Activated CD4-positive, alpha-beta memory T cell treated with anti-CD3 and anti-CD28 coated beads for 36 hours (primary cell): ENCODE data around the gene RTF2. TPM values are rescaled to one million over a fixed set of nuclear protein-coding genes. Genes with fewer than 3 reads are reported as not detected.
A peak's percentile ranks its signal among the peaks of the same experiment; 100 is the strongest.

ENCODE experiments used
- CTCF ChIA-PET: fragments of 350-600 bp; sonication (Branson Sonifier 250); formaldehyde crosslinking; loops from one replicate; lab custom pipeline; 2021; ENCODE audit warnings: antibody characterized with exemption, inconsistent platforms; lab: Charles Lee
- POLR2A ChIA-PET: fragments of 350-600 bp; sonication (Branson Sonifier 250); formaldehyde crosslinking; loops from one replicate; lab custom pipeline; 2021; ENCODE audit warnings: antibody characterized with exemption; lab: Charles Lee
- DNase-seq: peaks from one replicate; pipeline ENCODE4 v3.0.0-alpha.2; 2020
- H3K27ac Mint-ChIP-seq: one replicate; pipeline ENCODE4 v1.8.0; 2021; ENCODE audit warnings: mixed read lengths
- H3K27me3 Mint-ChIP-seq: one replicate; pipeline ENCODE4 v1.8.0; 2021; ENCODE audit warnings: mixed read lengths
- H3K36me3 Mint-ChIP-seq: one replicate; pipeline ENCODE4 v1.8.0; 2021; ENCODE audit warnings: mixed read lengths
- H3K4me1 Mint-ChIP-seq: one replicate; pipeline ENCODE4 v1.8.0; 2021; ENCODE audit warnings: low read depth, mixed read lengths
- H3K4me3 Mint-ChIP-seq: one replicate; pipeline ENCODE4 v1.8.0; 2021; ENCODE audit warnings: mild to moderate bottlenecking, mixed read lengths
- H3K9me3 Mint-ChIP-seq: one replicate; pipeline ENCODE4 v1.8.0; 2021; ENCODE audit warnings: mixed read lengths
- intact Hi-C: fragments of 100-400 bp; cut with micrococcal nuclease; formaldehyde crosslinking; loops from one replicate; pipeline ENCODE4 v1.15.1; 2023
- total RNA-seq, 2 experiments: library from RNA; stranded (reverse); gene quantifications; one replicate each; pipeline ENCODE4 v1.2.3, GENCODE V29; 2021

The RTF2 gene
- 10 to 100 TPM; 81.8 to 83.1 TPM for total RNA-seq

GRCh38 chr20:56468316-56469076, at the start of gene RTF2:
RTF2 (plus strand) TSS chr20:56468627; CDS start chr20:56468698, 71 bp downstream.
- ChIA-PET CTCF (interaction anchor here (0.6 to 2.4 kb wide), 3 partner anchors 72 to 82 kb away, joined by 3 to 11 read pairs (median 9); partner anchors contain the start of genes AURKA and CSTF1), POLR2A (interaction anchor here (1.0 to 2.6 kb wide), 5 partner anchors 15 to 76 kb away, joined by 3 to 14 read pairs (median 5); partner anchors contain the start of genes AURKA, CASS4 and CSTF1)
- Mint-ChIP-seq H3K4me3 (peak within 1 kb of the TSS; percentile 100), H3K9me3 (no peaks in the 10 kb centered on the region), H3K36me3 (peaks cover 7% of the 10 kb centered on the region), H3K4me1 (peaks cover 35% of the 10 kb centered on the region), H3K27ac (peak within 1 kb of the TSS; percentile 99), H3K27me3 (no peaks in the 10 kb centered on the region)
- intact Hi-C loops, result loop anchor here (1.0 to 2.0 kb wide), 6 partner anchors 28 to 883 kb away; partner anchors contain the start of genes AURKA, CSTF1, FAM210B and RAE1
- DNase-seq, result peak; percentile 98

- DNase-seq, result peak; percentile 6
- Mint-ChIP-seq H3K9me3 (no peaks in the 10 kb centered on the region), H3K27me3 (no peaks in the 10 kb centered on the region), H3K4me3 (no peak overlapping the region), H3K27ac (peak overlapping the region; percentile 91), H3K4me1 (peaks cover 85% of the 10 kb centered on the region), H3K36me3 (peaks cover 9% of the 10 kb centered on the region)
- POLR2A ChIA-PET, result interaction anchor here (0.6 to 1.8 kb wide), 2 partner anchors 10 to 23 kb away, joined by 4 read pairs; no protein-coding TSS in a partner anchor
- intact Hi-C loops, result no loop called here
- CTCF ChIA-PET, result interaction anchor here (2.4 to 2.5 kb wide), 2 partner anchors 10 to 22 kb away, joined by 9 to 10 read pairs; no protein-coding TSS in a partner anchor
These were observed 48.4 kb upstream of the RTF2 start for GRCh38 chr20:56420028-56420427.

- DNase-seq, result no peak
- POLR2A ChIA-PET, result interaction anchor here (1.2 to 1.3 kb wide), 2 partner anchors 8 to 12 kb away, joined by 4 read pairs; no protein-coding TSS in a partner anchor
- peaks cover 9% of the 10 kb centered on the region for H3K36me3 Mint-ChIP-seq
- H3K27me3 Mint-ChIP-seq, result no peaks in the 10 kb centered on the region
- peaks cover 82% of the 10 kb centered on the region for H3K4me1 Mint-ChIP-seq
- no peak overlapping the region for H3K4me3 Mint-ChIP-seq
- intact Hi-C loops, result no loop called here
- peak overlapping the region; percentile 91 for H3K27ac Mint-ChIP-seq
- H3K9me3 Mint-ChIP-seq, result no peaks in the 10 kb centered on the region
- CTCF ChIA-PET, result interaction anchor here (1.1 to 1.4 kb wide), 2 partner anchors 9 to 21 kb away, joined by 4 read pairs; no protein-coding TSS in a partner anchor
These were observed 47.3 kb upstream of the RTF2 start for GRCh38 chr20:56420940-56421688.

GRCh38 chr20:56422076-56422823, 46.2 kb upstream of the RTF2 start:
- Mint-ChIP-seq H3K27me3 (no peaks in the 10 kb centered on the region), H3K4me3 (peak overlapping the region; percentile 6), H3K36me3 (peaks cover 7% of the 10 kb centered on the region), H3K27ac (peak overlapping the region; percentile 73), H3K4me1 (peaks cover 75% of the 10 kb centered on the region), H3K9me3 (no peaks in the 10 kb centered on the region)
- POLR2A ChIA-PET, result interaction anchor here (0.9 to 2.2 kb wide), 3 partner anchors 9 to 15 kb away, joined by 3 to 17 read pairs (median 4); partner anchors contain the start of gene CASS4
- no peak for DNase-seq
- intact Hi-C loops, result no loop called here
- CTCF ChIA-PET, result interaction anchor here (0.9 to 1.4 kb wide), 3 partner anchors 10 to 22 kb away, joined by 3 to 6 read pairs (median 4); partner anchors contain the start of gene CASS4

- H3K4me3 Mint-ChIP-seq, result peak overlapping the region; percentile 6
- peaks cover 75% of the 10 kb centered on the region for H3K4me1 Mint-ChIP-seq
- no peak for DNase-seq
- H3K9me3 Mint-ChIP-seq, result no peaks in the 10 kb centered on the region
- H3K27me3 Mint-ChIP-seq, result no peaks in the 10 kb centered on the region
- peak overlapping the region; percentile 73 for H3K27ac Mint-ChIP-seq
- peaks cover 6% of the 10 kb centered on the region for H3K36me3 Mint-ChIP-seq
- POLR2A ChIA-PET, result interaction anchor here (0.9 to 2.2 kb wide), 2 partner anchors 10 to 14 kb away, joined by 3 to 17 read pairs; partner anchors contain the start of gene CASS4
- CTCF ChIA-PET, result interaction anchor here (0.9 to 1.0 kb wide), 2 partner anchors 11 to 16 kb away, joined by 3 to 6 read pairs; partner anchors contain the start of gene CASS4
- intact Hi-C loops, result no loop called here
These were observed 45.6 kb upstream of the RTF2 start for GRCh38 chr20:56422824-56423189.

GRCh38 chr20:56423211-56423610, 45.2 kb upstream of the RTF2 start:
- ChIA-PET POLR2A (interaction anchor here (0.9 to 2.2 kb wide), 2 partner anchors 10 to 14 kb away, joined by 3 to 17 read pairs; partner anchors contain the start of gene CASS4), CTCF (interaction anchor here (0.9 to 1.0 kb wide), 2 partner anchors 11 to 16 kb away, joined by 3 to 6 read pairs; partner anchors contain the start of gene CASS4)
- intact Hi-C loops, result no loop called here
- DNase-seq, result no peak
- Mint-ChIP-seq H3K27me3 (no peaks in the 10 kb centered on the region), H3K4me1 (peaks cover 75% of the 10 kb centered on the region), H3K4me3 (no peak overlapping the region), H3K9me3 (no peaks in the 10 kb centered on the region), H3K27ac (peak overlapping the region; percentile 73), H3K36me3 (peaks cover 6% of the 10 kb centered on the region)

- Mint-ChIP-seq H3K4me3 (no peak overlapping the region), H3K9me3 (no peaks in the 10 kb centered on the region), H3K27me3 (no peaks in the 10 kb centered on the region), H3K4me1 (peaks cover 75% of the 10 kb centered on the region), H3K27ac (no peak overlapping the region), H3K36me3 (peaks cover 2% of the 10 kb centered on the region)
- ChIA-PET POLR2A (interaction anchor here (2.2 kb wide), 1 partner anchor 11 kb away, joined by 17 read pairs; the partner anchor contains the start of gene CASS4), CTCF (interaction anchor here (0.9 kb wide), 1 partner anchor 23 kb away, joined by 3 read pairs; no protein-coding TSS in a partner anchor)
- DNase-seq, result no peak
- intact Hi-C loops, result no loop called here
These were observed 44.5 kb upstream of the RTF2 start for GRCh38 chr20:56423886-56424285.

- Mint-ChIP-seq H3K27ac (no peak overlapping the region), H3K4me1 (peaks cover 77% of the 10 kb centered on the region), H3K9me3 (no peaks in the 10 kb centered on the region), H3K36me3 (peaks cover 2% of the 10 kb centered on the region), H3K4me3 (no peak overlapping the region), H3K27me3 (no peaks in the 10 kb centered on the region)
- POLR2A ChIA-PET, result interaction anchor here (1.3 kb wide), 1 partner anchor 9 kb away, joined by 5 read pairs; no protein-coding TSS in a partner anchor
- intact Hi-C loops, result no loop called here
- DNase-seq, result no peak
- CTCF ChIA-PET, result no interaction called here
These were observed 43.5 kb upstream of the RTF2 start for GRCh38 chr20:56424931-56425330.

- H3K36me3 Mint-ChIP-seq, result peaks cover 1% of the 10 kb centered on the region
- ChIA-PET CTCF (interaction anchor here (0.8 kb wide), 1 partner anchor 9 kb away, joined by 3 read pairs; no protein-coding TSS in a partner anchor), POLR2A (interaction anchor here (1.3 kb wide), 1 partner anchor 10 kb away, joined by 5 read pairs; no protein-coding TSS in a partner anchor)
- intact Hi-C loops, result no loop called here
- no peak overlapping the region for H3K27ac Mint-ChIP-seq
- no peak for DNase-seq
- H3K9me3 Mint-ChIP-seq, result no peaks in the 10 kb centered on the region
- no peak overlapping the region for H3K4me3 Mint-ChIP-seq
- no peaks in the 10 kb centered on the region for H3K27me3 Mint-ChIP-seq
- peaks cover 77% of the 10 kb centered on the region for H3K4me1 Mint-ChIP-seq
These were observed 42.4 kb upstream of the RTF2 start for GRCh38 chr20:56426026-56426425.

GRCh38 chr20:56426926-56427325, 41.5 kb upstream of the RTF2 start:
- intact Hi-C loops, result no loop called here
- no peak for DNase-seq
- Mint-ChIP-seq H3K36me3 (no peaks in the 10 kb centered on the region), H3K27ac (no peak overlapping the region), H3K4me3 (no peak overlapping the region), H3K4me1 (peaks cover 71% of the 10 kb centered on the region), H3K9me3 (no peaks in the 10 kb centered on the region), H3K27me3 (no peaks in the 10 kb centered on the region)
- POLR2A ChIA-PET, result interaction anchor here (4.0 kb wide), 1 partner anchor 9 kb away, joined by 19 read pairs; no protein-coding TSS in a partner anchor
- CTCF ChIA-PET, result interaction anchor here (1.5 kb wide), 1 partner anchor 14 kb away, joined by 4 read pairs; no protein-coding TSS in a partner anchor
